PC-9 (cell line): ENCODE results near the gene ZNFX1. TPM values are rescaled to one million over a fixed set of nuclear protein-coding genes. Genes with fewer than 3 reads are reported as not detected.

Experiments
- BruUV-seq: library from RNA; stranded (reverse); fragments of 400-500 nt; replicated peaks from 2 replicates; lab custom pipeline; 2021; lab: Mats Ljungman, UMichigan
- CTCF ChIA-PET: fragments of 300-600 bp; sonication (Branson Sonifier 250); formaldehyde crosslinking; loops from one replicate; lab custom pipeline; 2022; ENCODE audit warnings: antibody characterized with exemption; lab: Charles Lee
- POLR2A ChIA-PET: fragments of 300-600 bp; sonication (Branson Sonifier 250); formaldehyde crosslinking; loops from one replicate; lab custom pipeline; 2022; ENCODE audit warnings: antibody characterized with exemption; ENCODE audit not compliant: unreplicated experiment; lab: Charles Lee
- DNase-seq, 2 experiments: peaks; one replicate each; pipeline versions ENCODE4 v3.0.0 to v3.0.0-alpha.2; 2015 to 2022; ENCODE audit warnings: mixed read lengths in 1 of 2
- H2AFZ ChIP-seq: fragments of 200-600 bp; sonication (generic); 2 replicates; pipeline ENCODE4 v1.8.1; 2017; ENCODE audit warnings: antibody characterized with exemption
- H3F3A ChIP-seq: fragments of 200-600 bp; sonication (generic); 2 replicates; pipeline ENCODE4 v1.8.1; 2017; ENCODE audit warnings: antibody characterized with exemption, mild to moderate bottlenecking, low read depth; ENCODE audit not compliant: insufficient read depth
- H3K27ac ChIP-seq: fragments of 200-600 bp; sonication (generic); 2 replicates; pipeline ENCODE4 v1.6.1; 2016; ENCODE audit warnings: mixed run types
- H3K27me3 ChIP-seq: fragments of 200-600 bp; sonication (generic); 2 replicates; pipeline ENCODE4 v1.6.1; 2016; ENCODE audit warnings: low read depth, mixed run types; ENCODE audit not compliant: insufficient read depth
- H3K36me3 ChIP-seq: fragments of 200-600 bp; sonication (generic); 2 replicates; pipeline ENCODE4 v1.6.1; 2016; ENCODE audit warnings: low read depth, mixed run types
- H3K4me1 ChIP-seq: fragments of 200-600 bp; sonication (generic); replicated peaks from 2 replicates; pipeline ENCODE4 v1.6.1; 2016; ENCODE audit warnings: mixed run types; ENCODE audit not compliant: insufficient read depth
- H3K4me2 ChIP-seq: fragments of 200-600 bp; sonication (generic); 2 replicates; pipeline ENCODE4 v1.6.1; 2017; ENCODE audit warnings: mixed run types
- H3K4me3 ChIP-seq: fragments of 200-600 bp; sonication (generic); 2 replicates; pipeline ENCODE4 v1.6.1; 2016; ENCODE audit warnings: mixed run types
- H3K79me2 ChIP-seq: fragments of 200-600 bp; sonication (generic); 2 replicates; pipeline ENCODE4 v1.6.1; 2017; ENCODE audit warnings: low read depth, mixed run types
- H3K9me2 ChIP-seq: fragments of 200-600 bp; sonication (generic); 2 replicates; pipeline ENCODE4 v1.8.1; 2017; ENCODE audit warnings: mild to moderate bottlenecking; ENCODE audit not compliant: insufficient read depth
- H3K9me3 ChIP-seq: fragments of 200-600 bp; sonication (generic); 2 replicates; pipeline ENCODE4 v1.8.1; 2016; ENCODE audit warnings: low read depth; ENCODE audit not compliant: insufficient read depth
- H4K20me1 ChIP-seq: fragments of 200-600 bp; sonication (generic); 2 replicates; pipeline ENCODE4 v1.8.1; 2017; ENCODE audit not compliant: insufficient read depth
- EZH2 ChIP-seq: fragments of 200-600 bp; sonication (generic); IDR thresholded peaks from 2 replicates; pipeline ENCODE4 v1.8.0; 2017; ENCODE audit warnings: antibody characterized with exemption, low read depth
- intact Hi-C: fragments of 100-400 bp; cut with micrococcal nuclease; formaldehyde crosslinking; loops from one replicate; pipeline ENCODE4 v1.10.0; 2022; ENCODE audit not compliant: unreplicated experiment
- total RNA-seq: library from RNA; stranded (reverse); gene quantifications from 2 replicates; pipeline ENCODE4 v1.2.3, GENCODE V29; 2021
- TF ChIP-seq, protein P1 (sequence below): fragments of 200-600 bp; sonication (generic); conservative IDR thresholded peaks from 2 replicates; pipeline ENCODE4 v1.6.1; 2017; ENCODE audit warnings: mixed run types, antibody characterized with exemption, mild to moderate bottlenecking, moderate library complexity

Gene ZNFX1
- total RNA-seq, 1 experiment from 2014 or later: 29.7 TPM

DNA sequence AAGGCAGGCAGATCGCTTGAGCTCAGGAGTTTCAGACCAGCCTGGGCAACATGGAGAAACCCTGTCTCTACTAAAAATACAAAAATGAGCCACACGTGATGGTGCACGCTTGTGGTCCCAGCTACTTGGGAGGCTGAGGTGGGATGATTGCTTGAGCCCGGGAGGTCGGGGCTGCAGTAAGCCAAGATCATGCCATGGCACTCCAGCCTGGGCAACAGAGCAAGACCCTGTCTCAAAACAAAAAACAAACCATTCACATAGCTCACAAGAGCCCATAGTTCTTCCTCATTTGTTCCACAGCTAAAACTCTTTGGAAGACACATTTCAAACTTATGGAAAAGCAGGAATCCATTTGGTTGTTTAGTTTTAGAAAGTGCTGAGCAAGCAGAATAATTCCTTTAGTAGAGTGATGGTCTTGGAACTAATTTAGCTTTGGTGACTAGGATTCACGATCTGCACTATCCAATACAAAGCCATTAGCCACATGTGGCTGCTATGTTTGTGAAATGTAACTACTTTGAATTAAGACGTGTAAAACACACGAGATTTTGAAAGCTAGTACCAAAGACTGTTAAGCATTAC, 4.1 kb downstream of the ZNFX1 start:
- Histone ChIP-seq H3F3A (peaks cover 25% of the 10 kb centered on the region), H3K9me2 (no peaks in the 10 kb centered on the region), H3K27ac (no peak overlapping the region), H2AFZ (no peak overlapping the region), H3K9me3 (no peaks in the 10 kb centered on the region), H3K4me2 (no peak overlapping the region), H3K4me3 (no peak overlapping the region), H3K36me3 (peaks cover 59% of the 10 kb centered on the region), H3K27me3 (no peaks in the 10 kb centered on the region), H4K20me1 (peaks cover 54% of the 10 kb centered on the region), H3K79me2 (peaks cover 90% of the 10 kb centered on the region), H3K4me1 (peaks cover 36% of the 10 kb centered on the region)
- intact Hi-C loops: no loop called here
- DNase-seq: no peak
- no TSS peak for BruUV-seq
- ChIA-PET POLR2A (no interaction called here), CTCF (no interaction called here)
- no peak for TF ChIP-seq EZH2
- TF ChIP-seq, protein P1, sequence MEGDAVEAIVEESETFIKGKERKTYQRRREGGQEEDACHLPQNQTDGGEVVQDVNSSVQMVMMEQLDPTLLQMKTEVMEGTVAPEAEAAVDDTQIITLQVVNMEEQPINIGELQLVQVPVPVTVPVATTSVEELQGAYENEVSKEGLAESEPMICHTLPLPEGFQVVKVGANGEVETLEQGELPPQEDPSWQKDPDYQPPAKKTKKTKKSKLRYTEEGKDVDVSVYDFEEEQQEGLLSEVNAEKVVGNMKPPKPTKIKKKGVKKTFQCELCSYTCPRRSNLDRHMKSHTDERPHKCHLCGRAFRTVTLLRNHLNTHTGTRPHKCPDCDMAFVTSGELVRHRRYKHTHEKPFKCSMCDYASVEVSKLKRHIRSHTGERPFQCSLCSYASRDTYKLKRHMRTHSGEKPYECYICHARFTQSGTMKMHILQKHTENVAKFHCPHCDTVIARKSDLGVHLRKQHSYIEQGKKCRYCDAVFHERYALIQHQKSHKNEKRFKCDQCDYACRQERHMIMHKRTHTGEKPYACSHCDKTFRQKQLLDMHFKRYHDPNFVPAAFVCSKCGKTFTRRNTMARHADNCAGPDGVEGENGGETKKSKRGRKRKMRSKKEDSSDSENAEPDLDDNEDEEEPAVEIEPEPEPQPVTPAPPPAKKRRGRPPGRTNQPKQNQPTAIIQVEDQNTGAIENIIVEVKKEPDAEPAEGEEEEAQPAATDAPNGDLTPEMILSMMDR: no peak

DNA sequence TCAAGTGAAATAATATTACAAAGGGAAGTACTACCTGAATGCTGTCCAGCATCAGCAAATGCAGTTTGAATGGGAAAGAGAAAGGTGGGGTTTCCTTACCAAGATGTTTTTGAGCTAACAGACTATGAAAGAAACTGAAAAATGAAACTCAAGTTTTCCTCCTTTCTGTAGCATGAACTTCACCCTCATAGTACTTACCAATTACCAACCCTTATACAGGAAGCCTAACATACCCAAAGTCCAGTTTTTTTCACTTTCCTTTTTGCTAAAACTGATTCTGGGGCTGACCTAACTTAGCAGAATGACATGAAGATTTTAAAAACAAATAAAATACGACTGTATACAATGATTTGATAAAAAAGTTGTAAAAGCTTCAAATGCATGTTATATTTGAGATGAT, 5.2 kb downstream of the ZNFX1 start:
- DNase-seq: no peak
- Histone ChIP-seq H3K27me3 (no peaks in the 10 kb centered on the region), H3K4me3 (no peak overlapping the region), H3K9me3 (no peaks in the 10 kb centered on the region), H3F3A (peaks cover 23% of the 10 kb centered on the region), H3K36me3 (peaks cover 62% of the 10 kb centered on the region), H4K20me1 (peaks cover 65% of the 10 kb centered on the region), H3K9me2 (no peaks in the 10 kb centered on the region), H3K4me2 (no peak overlapping the region), H3K79me2 (peaks cover 95% of the 10 kb centered on the region), H2AFZ (no peak overlapping the region), H3K4me1 (peaks cover 43% of the 10 kb centered on the region), H3K27ac (no peak overlapping the region)
- intact Hi-C loops: no loop called here
- no peak for TF ChIP-seq EZH2
- TF ChIP-seq, protein P1: no peak
- ChIA-PET CTCF (interaction anchor here (0.6 kb wide), 1 partner anchor 51 kb away, joined by 3 read pairs; no protein-coding TSS in a partner anchor), POLR2A (no interaction called here)
- no TSS peak for BruUV-seq

DNA sequence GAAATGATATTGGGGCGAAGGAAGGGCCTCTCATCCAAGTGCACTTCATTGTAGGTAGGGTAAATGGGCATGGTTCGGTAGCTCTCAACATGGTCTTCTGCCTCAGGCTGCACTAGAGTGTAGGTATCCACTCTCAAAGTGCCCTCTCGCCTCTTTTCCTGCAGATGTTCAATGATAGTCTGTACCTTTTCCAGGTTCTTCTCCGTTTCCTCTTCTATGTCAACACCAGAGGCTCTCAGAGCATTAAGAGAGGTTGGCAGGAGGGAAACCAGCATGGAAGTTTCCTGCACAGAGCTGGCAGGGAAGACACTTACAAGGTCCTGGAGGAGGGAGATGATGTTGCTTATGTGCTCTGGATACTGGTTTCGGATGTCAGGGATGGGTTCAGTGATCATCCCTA, 7.1 kb downstream of the ZNFX1 start:
- H3K27ac ChIP-seq: no peak overlapping the region
- peaks cover 78% of the 10 kb centered on the region for H4K20me1 ChIP-seq
- BruUV-seq: no TSS peak
- TF ChIP-seq, protein P1: no peak
- TF ChIP-seq EZH2: no peak
- intact Hi-C loops: no loop called here
- ChIA-PET POLR2A (no interaction called here), CTCF (no interaction called here)
- H3K36me3 ChIP-seq: peaks cover 74% of the 10 kb centered on the region
- H3K4me1 ChIP-seq: peaks cover 32% of the 10 kb centered on the region
- H3K9me3 ChIP-seq: no peaks in the 10 kb centered on the region
- no peak for DNase-seq
- H3K79me2 ChIP-seq: peaks cover 91% of the 10 kb centered on the region
- H3K4me2 ChIP-seq: no peak overlapping the region
- peaks cover 10% of the 10 kb centered on the region; the same call in 1 of the 2 replicates for H3F3A ChIP-seq
- H3K9me2 ChIP-seq: no peaks in the 10 kb centered on the region
- H3K27me3 ChIP-seq: no peaks in the 10 kb centered on the region
- no peak overlapping the region for H3K4me3 ChIP-seq
- no peak overlapping the region for H2AFZ ChIP-seq
